ENCODE data around the gene NTNG1.

The NTNG1 gene

DNA sequence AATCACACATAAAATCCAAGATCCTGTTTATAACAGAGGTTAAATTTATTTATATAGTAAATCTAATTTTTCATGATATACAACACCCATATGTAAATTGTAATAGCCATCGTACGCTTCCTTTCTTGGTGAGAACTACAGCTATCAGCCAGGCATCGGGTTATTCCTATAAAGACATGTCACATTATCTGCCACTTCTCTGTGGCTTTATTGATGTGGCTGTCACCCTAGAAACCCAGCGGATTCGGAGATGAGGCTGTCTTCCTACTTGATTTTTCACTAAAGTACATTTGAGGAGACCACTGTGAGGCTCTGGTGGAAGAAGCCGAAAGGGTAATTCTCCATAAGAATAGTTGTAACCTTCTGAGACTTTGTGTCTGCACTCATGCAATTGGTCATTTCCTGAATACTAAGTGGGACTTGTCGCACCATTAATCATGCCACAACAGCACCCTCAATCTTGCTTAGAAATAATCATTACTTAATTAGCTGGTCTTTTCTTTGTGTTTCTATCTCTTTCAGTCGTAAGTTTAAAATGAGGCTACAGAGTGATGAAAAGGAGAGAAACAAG, 106.0 kb downstream of the NTNG1 start:
- Histone ChIP-seq H3K4me1 (ENCODE audit: low read depth, poor library complexity, severe bottlenecking) (peaks cover 25% of the 10 kb centered on the region), H2AFZ (ENCODE audit: low read depth) (no peak overlapping the region), H4K20me1 (ENCODE audit: insufficient read depth) (no peaks in the 10 kb centered on the region), H3K4me2 (no peak overlapping the region), H3K27me3 (ENCODE audit: insufficient read depth, low read depth) (no peaks in the 10 kb centered on the region), H3K9ac (no peak overlapping the region), H3K27ac (no peak overlapping the region), H3K79me2 (ENCODE audit: insufficient read depth, low read depth) (no peaks in the 10 kb centered on the region), H3K4me3 (IDR thresholded peaks at IDR 0.05; ENCODE audit: insufficient read depth, low read depth, low read length) (no peak overlapping the region), H3K36me3 (ENCODE audit: insufficient read depth) (no peaks in the 10 kb centered on the region)
- TF ChIP-seq, protein P1, sequence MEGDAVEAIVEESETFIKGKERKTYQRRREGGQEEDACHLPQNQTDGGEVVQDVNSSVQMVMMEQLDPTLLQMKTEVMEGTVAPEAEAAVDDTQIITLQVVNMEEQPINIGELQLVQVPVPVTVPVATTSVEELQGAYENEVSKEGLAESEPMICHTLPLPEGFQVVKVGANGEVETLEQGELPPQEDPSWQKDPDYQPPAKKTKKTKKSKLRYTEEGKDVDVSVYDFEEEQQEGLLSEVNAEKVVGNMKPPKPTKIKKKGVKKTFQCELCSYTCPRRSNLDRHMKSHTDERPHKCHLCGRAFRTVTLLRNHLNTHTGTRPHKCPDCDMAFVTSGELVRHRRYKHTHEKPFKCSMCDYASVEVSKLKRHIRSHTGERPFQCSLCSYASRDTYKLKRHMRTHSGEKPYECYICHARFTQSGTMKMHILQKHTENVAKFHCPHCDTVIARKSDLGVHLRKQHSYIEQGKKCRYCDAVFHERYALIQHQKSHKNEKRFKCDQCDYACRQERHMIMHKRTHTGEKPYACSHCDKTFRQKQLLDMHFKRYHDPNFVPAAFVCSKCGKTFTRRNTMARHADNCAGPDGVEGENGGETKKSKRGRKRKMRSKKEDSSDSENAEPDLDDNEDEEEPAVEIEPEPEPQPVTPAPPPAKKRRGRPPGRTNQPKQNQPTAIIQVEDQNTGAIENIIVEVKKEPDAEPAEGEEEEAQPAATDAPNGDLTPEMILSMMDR (conservative IDR thresholded peaks at IDR 0.05; ENCODE audit: low read depth, low read length), result no peak

DNA sequence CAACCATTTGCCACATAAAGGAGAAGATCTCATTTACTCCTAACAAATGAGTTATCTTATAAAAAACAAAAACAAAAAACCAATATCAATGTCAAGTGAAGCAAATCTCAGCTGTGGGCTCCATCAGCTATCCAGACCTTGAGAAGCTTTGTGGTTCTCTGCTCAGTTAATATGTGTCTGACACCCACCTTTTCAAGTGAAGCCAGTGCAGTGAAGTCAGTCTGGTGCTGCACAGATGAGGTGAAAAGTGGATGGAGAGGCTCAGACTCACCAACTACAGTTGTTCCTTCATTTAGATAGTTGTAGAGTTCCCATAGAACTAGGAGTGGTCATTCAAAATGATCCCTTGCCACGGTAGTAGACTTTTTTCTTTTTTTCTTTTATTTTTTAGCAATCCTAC, 106.8 kb downstream of the NTNG1 start:
- Histone ChIP-seq H3K27ac (no peak overlapping the region), H3K4me1 (ENCODE audit: low read depth, poor library complexity, severe bottlenecking) (peaks cover 25% of the 10 kb centered on the region), H3K36me3 (ENCODE audit: insufficient read depth) (no peaks in the 10 kb centered on the region)

DNA sequence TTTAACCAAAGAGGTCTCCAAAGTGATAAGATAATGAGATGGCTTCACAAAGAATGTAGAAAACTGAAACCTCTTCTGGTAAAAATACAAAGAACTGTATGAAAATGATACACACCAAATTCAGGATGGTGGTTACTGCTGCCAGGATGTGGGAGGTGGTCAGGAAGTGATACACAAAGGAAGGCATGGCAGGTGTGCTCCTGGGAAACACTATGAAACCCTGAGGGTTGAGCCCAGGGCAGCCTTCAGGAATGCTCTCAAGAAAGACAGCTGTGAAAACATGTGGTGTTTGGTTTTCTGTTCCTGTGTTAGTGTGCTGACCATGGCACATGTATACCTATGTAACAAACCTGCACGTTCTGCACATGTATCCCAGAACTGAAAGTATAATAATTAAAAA, 109.3 kb downstream of the NTNG1 start:
- Histone ChIP-seq H3K4me2 (peak overlapping the region; percentile 68), H3K36me3 (ENCODE audit: insufficient read depth) (no peaks in the 10 kb centered on the region), H3K27me3 (ENCODE audit: insufficient read depth, low read depth) (no peaks in the 10 kb centered on the region), H3K9ac (no peak overlapping the region), H3K79me2 (ENCODE audit: insufficient read depth, low read depth) (no peaks in the 10 kb centered on the region), H4K20me1 (ENCODE audit: insufficient read depth) (no peaks in the 10 kb centered on the region), H2AFZ (ENCODE audit: low read depth) (no peak overlapping the region), H3K4me3 (IDR thresholded peaks at IDR 0.05; ENCODE audit: insufficient read depth, low read depth, low read length) (no peak overlapping the region), H3K27ac (peak overlapping the region; percentile 39; the same call in 1 of the 2 replicates), H3K4me1 (ENCODE audit: low read depth, poor library complexity, severe bottlenecking) (peaks cover 25% of the 10 kb centered on the region)
- TF ChIP-seq, protein P1 (conservative IDR thresholded peaks at IDR 0.05; ENCODE audit: low read depth, low read length), result no peak

More for the DNA sequence above, 106.8 kb downstream of the NTNG1 start:
- no peak overlapping the region for H3K9ac ChIP-seq
- no peaks in the 10 kb centered on the region for H4K20me1 ChIP-seq (ENCODE audit: insufficient read depth)
- no peak overlapping the region for H3K4me2 ChIP-seq
- H2AFZ ChIP-seq (ENCODE audit: low read depth), result no peak overlapping the region
- no peaks in the 10 kb centered on the region for H3K79me2 ChIP-seq (ENCODE audit: insufficient read depth, low read depth)
- TF ChIP-seq, protein P1 (conservative IDR thresholded peaks at IDR 0.05; ENCODE audit: low read depth, low read length), result no peak
- no peak overlapping the region for H3K4me3 ChIP-seq (IDR thresholded peaks at IDR 0.05; ENCODE audit: insufficient read depth, low read depth, low read length)
- H3K27me3 ChIP-seq (ENCODE audit: insufficient read depth, low read depth), result no peaks in the 10 kb centered on the region

DNA sequence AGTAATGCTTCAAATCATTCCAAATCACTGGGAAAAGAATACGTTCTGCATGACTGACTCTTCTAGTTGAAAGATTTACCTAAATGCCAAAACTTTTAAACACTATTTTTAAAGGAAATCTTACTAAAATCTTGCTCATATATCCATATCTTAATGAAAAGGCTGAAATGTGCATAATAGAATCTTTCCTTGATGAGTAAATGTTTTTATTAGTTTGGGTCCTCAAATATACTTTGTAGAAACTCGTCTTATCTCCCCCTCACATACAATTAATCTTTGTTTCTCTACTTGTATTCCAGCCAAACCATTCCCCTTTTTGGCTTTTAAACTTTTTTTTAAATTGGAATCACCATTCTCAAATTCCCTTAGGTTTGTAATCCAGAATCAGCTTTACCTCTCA, 110.2 kb downstream of the NTNG1 start:
- peaks cover 25% of the 10 kb centered on the region for H3K4me1 ChIP-seq (ENCODE audit: low read depth, poor library complexity, severe bottlenecking)
- no peak overlapping the region for H3K9ac ChIP-seq
- H3K36me3 ChIP-seq (ENCODE audit: insufficient read depth), result no peaks in the 10 kb centered on the region
- no peak overlapping the region for H2AFZ ChIP-seq (ENCODE audit: low read depth)
- H3K79me2 ChIP-seq (ENCODE audit: insufficient read depth, low read depth), result no peaks in the 10 kb centered on the region
- H3K27me3 ChIP-seq (ENCODE audit: insufficient read depth, low read depth), result no peaks in the 10 kb centered on the region
- no peak overlapping the region for H3K27ac ChIP-seq
- no peaks in the 10 kb centered on the region for H4K20me1 ChIP-seq (ENCODE audit: insufficient read depth)
- no peak overlapping the region for H3K4me3 ChIP-seq (IDR thresholded peaks at IDR 0.05; ENCODE audit: insufficient read depth, low read depth, low read length)
- TF ChIP-seq, protein P1 (conservative IDR thresholded peaks at IDR 0.05; ENCODE audit: low read depth, low read length), result no peak
- no peak overlapping the region for H3K4me2 ChIP-seq
